EL (cell line): ENCODE data around the gene SLC49A3.
"Not testable (repeated sequence)": the region's sequence is repeated elsewhere in the genome, so short reads cannot be mapped to it uniquely, and the experiment has no call there.

ENCODE experiments used
- DNase-seq: peaks from one replicate; pipeline ENCODE4 v3.0.0-alpha.2; 2016

The SLC49A3 gene

DNA sequence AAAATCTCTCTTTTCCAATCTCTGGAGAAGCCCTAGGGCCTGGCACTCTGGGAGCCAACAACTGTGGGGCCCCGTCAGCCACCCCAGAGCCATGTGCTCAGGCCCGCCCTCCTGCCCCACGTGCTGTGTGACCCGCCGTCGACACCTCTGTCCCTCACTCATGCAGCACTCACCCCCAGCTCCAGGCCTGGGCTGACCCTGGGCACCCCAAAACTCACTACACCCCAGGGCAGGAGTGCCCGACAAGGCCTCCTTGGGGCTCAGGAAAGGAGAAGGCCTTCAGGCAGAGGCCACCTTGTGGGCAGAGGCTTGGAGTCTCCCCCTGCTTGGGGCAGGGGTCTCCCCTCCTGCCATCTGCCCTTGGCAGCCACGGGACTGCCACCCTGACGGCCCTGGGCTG, 8.9 kb downstream of the SLC49A3 start:
- DNase-seq, result no peak

DNA sequence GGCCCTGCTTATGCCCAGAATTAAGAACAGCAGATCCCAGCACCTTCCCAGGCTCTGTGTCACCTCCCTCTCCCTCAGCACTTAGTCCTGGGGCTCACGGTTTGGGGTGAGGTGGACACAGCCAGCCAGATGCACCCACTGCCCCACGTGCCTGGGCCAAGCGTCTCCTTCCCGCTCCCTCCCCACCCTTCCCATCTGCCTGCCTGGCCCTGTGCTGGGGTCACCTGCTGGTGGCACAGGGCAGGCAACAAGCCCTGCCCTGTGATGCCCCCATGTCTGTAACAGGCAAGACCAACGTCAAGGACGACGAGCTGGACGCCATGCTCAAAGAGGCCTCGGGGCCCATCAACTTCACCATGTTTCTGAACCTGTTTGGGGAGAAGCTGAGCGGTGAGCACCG, 9.3 kb downstream of the SLC49A3 start:
- no peak for DNase-seq

GRCh38 chr4:679104-679481, 9.9 kb downstream of the SLC49A3 start:
- no peak for DNase-seq

- no peak for DNase-seq
Observed at GRCh38 chr4:678331-679103, 10.4 kb downstream of the SLC49A3 start.

DNA sequence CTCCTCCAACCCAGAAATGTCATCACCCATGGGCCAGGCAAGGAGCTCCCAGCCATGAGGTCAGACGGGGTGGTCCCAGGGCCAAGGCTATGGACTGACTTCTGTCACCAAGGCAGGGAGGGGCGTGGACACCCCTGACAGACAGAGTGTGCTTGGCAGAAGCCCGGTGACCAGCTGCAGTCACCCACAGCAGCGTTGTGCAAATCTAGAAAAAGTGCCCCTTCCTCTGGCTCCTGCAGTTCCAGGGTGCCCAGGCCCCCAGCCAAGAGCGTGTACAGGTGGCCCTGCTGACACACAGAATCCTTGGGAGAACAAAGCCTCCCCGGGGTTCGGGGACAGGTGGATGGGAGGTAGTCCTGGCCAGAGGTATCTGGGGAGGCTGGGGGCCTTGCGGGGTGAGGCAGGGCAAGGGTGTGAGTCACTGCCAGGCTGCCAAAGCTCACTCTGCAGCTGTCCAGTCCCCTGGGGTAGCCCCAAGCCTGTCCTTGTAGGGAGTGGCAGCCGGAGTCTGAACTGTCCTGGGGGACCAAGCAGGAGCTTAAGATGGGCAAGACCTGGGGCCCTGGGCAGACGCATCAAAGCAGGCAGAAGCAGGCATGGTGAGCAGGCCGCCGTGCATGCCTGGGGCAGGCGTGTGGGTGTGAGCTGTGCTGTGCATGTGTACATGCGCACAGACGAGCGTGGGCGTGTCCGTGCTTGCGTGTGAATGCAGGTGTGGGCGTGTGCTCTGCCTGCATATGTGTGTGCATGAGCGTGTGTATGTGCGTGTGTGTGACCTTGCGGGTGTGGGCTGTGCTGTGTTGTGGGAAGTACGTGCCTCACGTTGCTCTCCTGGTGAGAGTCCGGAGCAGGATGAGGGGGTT, 11.3 kb downstream of the SLC49A3 start:
- DNase-seq, result no peak

GRCh38 chr4:676871-677235, 12.1 kb downstream of the SLC49A3 start:
- DNase-seq, result no peak

GRCh38 chr4:675980-676870, 12.7 kb downstream of the SLC49A3 start:
- DNase-seq, result no peak

- DNase-seq, result no peak
Observed at GRCh38 chr4:675036-675882, 13.7 kb downstream of the SLC49A3 start.

DNA sequence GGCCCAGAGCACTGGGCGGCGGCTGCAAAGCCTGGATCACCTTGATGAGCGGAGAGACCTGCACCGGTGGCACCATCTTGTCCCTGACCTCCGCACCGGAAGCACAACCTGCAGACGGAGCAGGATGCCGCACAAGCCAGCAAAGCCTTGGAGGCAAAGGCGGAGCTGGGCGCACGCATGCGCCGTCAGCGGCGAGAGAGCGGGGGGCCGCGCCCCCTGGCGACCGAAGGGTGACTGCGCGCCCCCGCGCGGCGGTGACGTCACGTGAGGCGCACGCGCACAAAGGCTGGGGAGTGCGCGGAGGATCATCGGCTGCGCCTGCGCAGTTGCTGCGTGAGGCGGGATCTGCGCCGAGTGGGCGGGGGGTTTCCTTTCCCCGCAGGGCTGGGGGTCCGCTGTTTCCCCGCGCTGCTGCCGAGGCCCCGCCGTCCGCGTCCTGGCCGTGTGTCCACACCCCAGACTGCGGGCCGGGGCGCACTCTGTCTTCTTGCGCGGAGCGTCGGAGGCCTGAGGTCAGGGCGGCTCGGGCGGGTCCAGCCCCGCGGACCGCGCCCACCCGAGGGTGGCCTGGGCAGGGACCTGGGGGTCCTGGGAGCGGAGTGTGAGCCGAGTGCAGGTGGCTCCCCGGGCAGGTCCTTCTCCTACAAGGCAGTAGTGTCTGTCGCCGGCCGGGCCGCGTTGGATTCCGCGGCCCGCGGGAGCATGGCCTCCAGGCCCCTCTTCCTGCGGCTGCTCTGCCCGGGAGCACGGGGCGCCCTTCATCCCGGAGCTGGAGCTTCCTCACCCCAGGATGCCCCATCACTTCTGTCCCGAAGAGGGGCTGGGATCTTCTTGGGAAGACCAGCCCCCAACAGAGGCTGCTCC, 14.5 kb downstream of the SLC49A3 start, which contains the start of the genes ATP5ME and MYL5:
ATP5ME (minus strand) TSS at position 105 of the 864 bp plus-strand sequence; CDS start at position 76, 29 bp downstream.
MYL5 (plus strand) TSS at position 371 of the 864 bp plus-strand sequence. CDS start 3,485 bp downstream, outside the sequence.
- DNase-seq, result peak; percentile 94

DNA sequence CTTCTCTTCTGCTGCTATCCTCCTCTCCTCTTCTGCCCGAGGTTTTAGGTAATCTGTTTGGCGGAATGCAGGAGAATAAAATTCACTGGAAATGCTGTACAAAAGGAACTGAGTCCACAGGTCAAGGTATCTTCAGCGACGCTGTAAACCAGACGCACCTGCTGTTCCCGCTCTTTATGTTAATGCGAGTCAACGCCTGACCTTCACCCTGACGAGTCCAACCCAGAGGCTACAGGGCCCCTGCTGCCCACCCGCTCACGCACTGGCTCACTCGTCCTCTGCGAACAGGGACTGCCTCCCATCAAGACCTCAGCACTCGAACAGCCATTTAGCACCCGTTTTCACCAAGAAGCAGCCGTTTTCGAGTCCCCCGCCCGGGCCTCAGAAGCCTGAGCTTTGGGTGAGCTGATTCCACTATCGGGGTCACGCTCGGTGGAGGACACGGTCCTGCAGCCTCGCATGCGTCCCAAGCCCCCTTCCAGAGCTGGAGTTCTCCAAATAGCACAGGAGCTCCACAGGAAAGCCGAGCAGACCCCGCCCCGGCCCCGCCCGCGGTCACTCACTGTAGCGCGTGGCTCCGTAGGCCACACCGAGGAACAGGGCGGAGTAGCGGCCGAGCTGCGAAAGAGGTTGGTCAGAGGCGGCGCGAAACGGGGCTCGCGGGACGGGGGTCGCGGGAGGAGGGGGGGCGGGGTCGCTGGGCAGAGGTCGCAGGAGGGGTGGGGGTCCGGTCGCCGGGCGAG, 15.4 kb downstream of the SLC49A3 start:
- DNase-seq, result no peak

- DNase-seq, result no peak
Observed at GRCh38 chr4:671769-672168, 17.2 kb downstream of the SLC49A3 start.

GRCh38 chr4:669806-670559, 19.0 kb downstream of the SLC49A3 start:
- not testable (repeated sequence) for DNase-seq

- not testable (repeated sequence) for DNase-seq
Observed at GRCh38 chr4:668219-668618, 20.7 kb downstream of the SLC49A3 start.

GRCh38 chr4:667545-667925, 21.4 kb downstream of the SLC49A3 start:
- no peak for DNase-seq

- DNase-seq, result no peak
Observed at GRCh38 chr4:666822-667544, 22.0 kb downstream of the SLC49A3 start.

DNA sequence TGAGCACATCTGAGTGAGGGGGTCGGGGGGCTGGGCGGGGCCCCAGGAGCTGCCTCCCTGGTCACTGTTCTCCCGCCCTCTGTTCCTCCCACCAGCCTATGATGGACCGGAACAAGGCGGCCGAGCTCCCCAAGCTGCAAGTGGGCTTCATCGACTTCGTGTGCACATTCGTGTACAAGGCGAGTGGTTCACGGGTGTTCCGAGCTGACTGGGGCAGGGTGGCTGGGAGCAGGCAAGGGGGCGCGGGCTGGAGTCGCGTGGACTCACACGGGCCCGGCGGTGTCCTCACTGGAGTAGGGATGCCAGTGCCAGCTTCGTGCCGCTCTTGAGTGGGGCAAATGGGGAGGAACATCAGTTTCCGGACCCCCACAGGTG, 22.5 kb downstream of the SLC49A3 start:
- DNase-seq, result no peak

GRCh38 chr4:665751-666435, 23.1 kb downstream of the SLC49A3 start:
- no peak for DNase-seq

GRCh38 chr4:665381-665750, 23.6 kb downstream of the SLC49A3 start:
- DNase-seq, result no peak
